Tibial artery (tissue), 4 donors: ENCODE measurements around the gene TMUB1.

Experiments
- DNase-seq, 2 donors: peaks; one replicate each; pipeline ENCODE4 v3.0.0-alpha.2; 2019
- H3K27ac ChIP-seq, 2 donors: fragments of 200-600 bp; sonication (generic) in 1 of 2; 1 replicate in 1 of 2; 2 replicates in 1 of 2; pipeline ENCODE4 v1.5.1; 2018 to 2019; ENCODE audit warnings: mild to moderate bottlenecking in 1 of 2
- H3K27me3 ChIP-seq, 2 donors: fragments of 200-600 bp; sonication (generic) in 1 of 2; one replicate each; pipeline versions ENCODE4 v1.5.1 to v1.6.0; 2016 to 2019
- H3K36me3 ChIP-seq, 3 donors: fragments of 200-600 bp; sonication (generic) in 2 of 3; one replicate each; pipeline ENCODE4 v1.5.1; 2016 to 2019; ENCODE audit warnings: mild to moderate bottlenecking in 2 of 3
- H3K4me1 ChIP-seq, 4 donors: fragments of 200-600 bp; sonication (generic) in 2 of 4; 1 replicate in 3 of 4; 2 replicates in 1 of 4; pipeline ENCODE4 v1.5.1; 2016 to 2019
- H3K4me3 ChIP-seq, 2 donors: fragments of 200-600 bp; sonication (generic) in 1 of 2; 1 replicate in 1 of 2; 2 replicates in 1 of 2; pipeline ENCODE4 v1.5.1; 2018 to 2019; ENCODE audit warnings: mild to moderate bottlenecking in 2 of 2
- H3K9me3 ChIP-seq, 3 donors: fragments of 200-600 bp; sonication (generic) in 1 of 3; one replicate each; pipeline ENCODE4 v1.5.1; 2016 to 2019
- CTCF ChIP-seq, 2 experiments: fragments of 200-600 bp in 1 of 2; fragments of 450-650 bp in 1 of 2; IDR thresholded peaks; one replicate each; pipeline ENCODE4 v1.5.1; 2017 to 2019; ENCODE audit warnings: antibody characterized with exemption in 2 of 2, mild to moderate bottlenecking in 1 of 2, moderate library complexity in 1 of 2
- intact Hi-C: fragments of 100-400 bp; cut with DNase I; formaldehyde crosslinking; loops from one replicate; pipeline ENCODE4 v1.15.0; 2023; ENCODE audit warnings: low total_unique reads

The TMUB1 gene

GRCh38 chr7:151129960-151130591, 46.8 kb upstream of the TMUB1 start:
- H3K36me3 ChIP-seq = peaks cover 29 to 89% (median 73%) of the 10 kb centered on the region in 3 donors
- no peaks in the 10 kb centered on the region for H3K9me3 ChIP-seq
- TF ChIP-seq CTCF (IDR thresholded peaks at IDR 0.05) = no peak
- peaks cover 0 to 15% (median 10%) of the 10 kb centered on the region in 4 donors for H3K4me1 ChIP-seq
- H3K27ac ChIP-seq = no peak overlapping the region
- no peak overlapping the region for H3K4me3 ChIP-seq
- no peak for DNase-seq
- H3K27me3 ChIP-seq = no peaks in the 10 kb centered on the region
- intact Hi-C loops = no loop called here

DNA sequence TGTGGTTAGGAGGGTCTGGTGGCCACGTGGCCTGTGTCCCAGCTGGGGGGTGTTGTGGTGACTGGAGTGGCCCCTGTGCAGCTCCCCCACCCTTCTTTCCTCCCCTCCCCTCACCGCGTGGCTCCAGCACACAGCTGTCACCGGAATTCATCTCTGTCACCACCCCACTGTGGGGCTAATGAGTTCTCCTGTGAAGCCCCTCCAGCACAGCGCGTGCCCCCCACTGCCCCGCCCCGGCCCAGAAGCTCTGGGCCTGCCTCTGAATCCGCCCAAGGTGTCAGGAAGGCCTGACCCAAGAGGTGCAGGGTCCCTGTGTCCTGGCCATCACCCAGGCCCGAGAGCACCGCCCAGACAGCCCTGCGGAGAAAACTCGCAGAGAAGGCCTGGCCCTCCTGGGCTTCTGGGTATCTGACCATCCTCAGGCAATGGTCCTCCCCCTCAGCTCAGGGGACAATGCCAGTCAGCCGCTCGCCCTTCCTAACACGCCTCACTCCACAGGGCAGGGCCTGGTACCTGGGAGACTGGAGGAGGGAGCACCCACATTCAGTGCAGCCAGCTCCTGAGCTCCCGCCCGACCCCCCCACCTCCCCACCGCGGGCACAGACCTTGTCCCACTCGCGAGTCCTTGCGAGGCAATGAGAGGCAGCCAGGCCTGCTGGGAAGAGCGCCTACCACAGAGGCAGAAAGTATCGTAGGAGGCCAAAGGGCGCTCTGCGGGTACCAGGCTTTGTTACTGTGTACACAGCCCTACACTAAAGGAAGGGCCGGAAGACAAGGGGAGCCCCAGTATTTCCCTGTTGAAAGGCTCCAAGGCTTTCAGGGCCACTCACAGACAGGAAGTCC, 46.0 kb upstream of the TMUB1 start:
- no peak for TF ChIP-seq CTCF (IDR thresholded peaks at IDR 0.05)
- H3K4me3 ChIP-seq = no peak overlapping the region
- H3K27me3 ChIP-seq = no peaks in the 10 kb centered on the region
- peaks cover 23 to 89% (median 71%) of the 10 kb centered on the region in 3 donors for H3K36me3 ChIP-seq
- intact Hi-C loops = no loop called here
- no peak for DNase-seq
- H3K4me1 ChIP-seq = peaks cover 0 to 18% (median 11%) of the 10 kb centered on the region in 4 donors
- H3K27ac ChIP-seq = no peak overlapping the region
- H3K9me3 ChIP-seq = no peaks in the 10 kb centered on the region

GRCh38 chr7:151128716-151129115, 45.4 kb upstream of the TMUB1 start:
- TF ChIP-seq CTCF (IDR thresholded peaks at IDR 0.05) = no peak
- H3K9me3 ChIP-seq = no peaks in the 10 kb centered on the region
- H3K36me3 ChIP-seq = peaks cover 23 to 89% (median 69%) of the 10 kb centered on the region in 3 donors
- H3K4me3 ChIP-seq = no peak overlapping the region
- H3K4me1 ChIP-seq = peaks cover 0 to 19% (median 11%) of the 10 kb centered on the region in 4 donors
- no peak for DNase-seq
- intact Hi-C loops = no loop called here
- no peaks in the 10 kb centered on the region for H3K27me3 ChIP-seq
- H3K27ac ChIP-seq = no peak overlapping the region

DNA sequence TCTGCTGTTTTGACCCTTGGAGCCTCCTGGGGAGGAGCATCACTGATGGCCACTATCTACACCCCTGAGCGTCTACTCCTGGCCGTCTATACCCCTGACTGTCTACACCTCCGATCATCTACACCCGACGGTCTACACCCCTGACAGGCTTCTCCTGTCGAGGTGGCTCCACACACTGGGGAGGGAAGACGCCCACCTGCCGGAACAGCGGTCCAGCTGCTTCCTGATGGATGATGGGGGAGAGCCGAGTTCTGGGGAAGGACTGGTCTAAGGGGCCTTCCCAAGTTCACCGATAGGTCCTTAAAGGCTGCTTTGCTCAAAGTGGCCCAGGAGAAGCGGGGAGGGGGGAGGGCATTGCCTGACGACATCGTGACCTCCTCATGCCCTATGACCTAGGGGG, 44.9 kb upstream of the TMUB1 start:
- Histone ChIP-seq H3K27ac (no peak overlapping the region), H3K4me3 (no peak overlapping the region), H3K27me3 (no peaks in the 10 kb centered on the region), H3K9me3 (no peaks in the 10 kb centered on the region), H3K4me1 (peaks cover 0 to 22% (median 11%) of the 10 kb centered on the region in 4 donors), H3K36me3 (peaks cover 26 to 89% (median 69%) of the 10 kb centered on the region in 3 donors)
- DNase-seq = no peak
- intact Hi-C loops = no loop called here
- no peak for TF ChIP-seq CTCF (IDR thresholded peaks at IDR 0.05)

DNA sequence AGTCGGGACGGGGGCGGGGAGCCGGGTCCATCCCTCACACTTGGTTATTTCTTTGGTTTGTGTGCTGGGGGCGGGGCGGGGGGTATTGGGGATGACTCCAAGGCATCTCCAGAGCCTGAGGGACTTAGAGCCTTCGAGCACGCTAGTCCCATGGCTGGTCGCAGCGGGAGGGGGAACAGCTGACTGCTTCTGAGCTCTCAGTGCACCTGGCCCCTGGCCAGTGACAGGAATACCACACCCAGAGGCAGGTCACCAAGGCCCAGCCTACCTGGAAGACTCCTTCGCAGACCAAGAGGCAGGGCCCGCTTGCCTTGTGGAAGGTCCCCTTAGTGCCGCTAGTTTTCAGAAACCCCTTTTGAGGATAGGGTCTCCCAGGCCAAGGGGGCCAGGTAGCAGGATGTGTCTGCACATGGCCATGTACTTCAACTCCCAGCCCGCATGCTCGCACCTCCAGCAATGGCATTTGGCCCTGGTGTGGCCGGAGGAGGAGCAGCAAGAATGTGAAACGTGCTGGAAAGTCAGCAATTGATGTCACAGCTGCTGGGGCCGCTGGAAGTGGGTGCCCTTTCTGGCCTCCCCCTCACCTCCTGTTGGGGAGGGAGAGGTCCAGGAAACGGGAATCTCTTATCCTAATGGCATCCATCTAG, 43.3 kb upstream of the TMUB1 start:
- no peak for TF ChIP-seq CTCF (IDR thresholded peaks at IDR 0.05)
- intact Hi-C loops = no loop called here
- Histone ChIP-seq H3K4me3 (peak overlapping the region in 1 of 2 donors; percentile 60), H3K9me3 (no peaks in the 10 kb centered on the region), H3K36me3 (peaks cover 32 to 89% (median 71%) of the 10 kb centered on the region in 3 donors), H3K27me3 (no peaks in the 10 kb centered on the region), H3K4me1 (peaks cover 0 to 22% (median 11%) of the 10 kb centered on the region in 4 donors), H3K27ac (no peak overlapping the region)
- no peak for DNase-seq
